ENCODE measurements around the gene PLSCR1.

PLSCR1 gene

DNA sequence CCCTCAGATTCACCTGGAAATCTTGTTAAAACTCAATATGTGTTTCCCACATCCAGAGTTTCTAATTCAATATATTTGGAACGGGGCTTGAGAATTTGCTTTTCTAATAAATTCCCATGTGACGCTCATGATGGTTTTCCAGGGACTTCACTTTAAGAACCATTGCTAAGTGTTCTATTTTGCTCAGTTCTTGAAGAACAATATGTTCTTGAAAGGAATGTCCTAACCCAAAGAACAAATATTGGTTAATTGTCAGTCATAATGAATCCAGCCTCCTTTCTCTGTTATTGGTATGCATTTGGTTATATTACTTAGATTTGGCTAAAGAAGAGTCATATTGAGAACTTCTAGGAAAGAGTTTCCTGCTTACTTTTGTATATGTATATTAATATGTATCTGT, 70.7 kb downstream of the PLSCR1 start:
- no peak overlapping the region for H3K4me3 ChIP-seq (ENCODE audit: low read depth, low read length)
- no peak for DNase-seq (ENCODE audit: low read depth)
- TF ChIP-seq CTCF (IDR thresholded peaks at IDR 0.05; ENCODE audit: low read depth, low read length, missing control alignments): no peak
- in situ Hi-C loops (cut with HindIII; ENCODE audit: low sequenced_read_pairs): no loop called here

DNA sequence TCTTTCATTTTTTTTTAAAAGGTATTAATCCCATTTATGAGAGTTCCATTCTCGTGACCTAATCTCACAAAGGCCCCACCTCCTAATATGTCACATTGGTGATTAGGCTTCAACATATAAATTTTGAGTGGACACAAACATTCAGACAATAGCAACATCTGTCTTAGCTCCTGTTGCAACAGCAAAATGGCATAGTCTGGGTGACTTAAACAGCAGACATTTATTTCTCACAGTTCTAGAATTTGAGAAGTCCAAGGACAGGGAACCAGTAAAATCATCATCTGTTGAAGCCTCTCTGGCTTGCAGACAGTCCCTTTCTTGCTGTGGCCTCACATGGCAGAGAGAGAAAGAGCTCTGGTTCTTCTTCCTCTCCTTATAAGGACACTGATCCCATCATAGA, 71.8 kb downstream of the PLSCR1 start:
- in situ Hi-C loops (cut with HindIII; ENCODE audit: low sequenced_read_pairs): no loop called here
- DNase-seq (ENCODE audit: low read depth): no peak
- TF ChIP-seq CTCF (IDR thresholded peaks at IDR 0.05; ENCODE audit: low read depth, low read length, missing control alignments): no peak
- H3K4me3 ChIP-seq (ENCODE audit: low read depth, low read length): no peak overlapping the region

DNA sequence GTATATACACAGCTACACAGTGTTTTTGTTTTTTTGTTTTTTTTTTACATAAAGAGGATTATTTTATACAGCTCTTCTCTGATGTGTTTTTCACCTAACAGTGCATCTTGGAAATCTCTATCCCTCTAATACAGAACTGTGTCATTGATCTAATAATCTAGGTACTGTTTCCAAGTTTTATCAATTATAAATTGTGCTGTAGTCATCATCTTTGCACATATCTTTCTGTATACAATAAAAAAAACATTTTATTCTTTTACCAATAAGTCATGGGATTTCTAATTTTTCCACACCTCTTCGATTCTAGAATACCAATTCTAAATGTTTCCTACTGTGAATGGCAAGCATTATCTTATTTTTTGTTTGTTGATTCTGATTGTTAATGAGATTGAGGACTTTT, 73.4 kb downstream of the PLSCR1 start:
- no peak overlapping the region for H3K4me3 ChIP-seq (ENCODE audit: low read depth, low read length)
- in situ Hi-C loops (cut with HindIII; ENCODE audit: low sequenced_read_pairs): no loop called here
- TF ChIP-seq CTCF (IDR thresholded peaks at IDR 0.05; ENCODE audit: low read depth, low read length, missing control alignments): no peak
- no peak for DNase-seq (ENCODE audit: low read depth)

DNA sequence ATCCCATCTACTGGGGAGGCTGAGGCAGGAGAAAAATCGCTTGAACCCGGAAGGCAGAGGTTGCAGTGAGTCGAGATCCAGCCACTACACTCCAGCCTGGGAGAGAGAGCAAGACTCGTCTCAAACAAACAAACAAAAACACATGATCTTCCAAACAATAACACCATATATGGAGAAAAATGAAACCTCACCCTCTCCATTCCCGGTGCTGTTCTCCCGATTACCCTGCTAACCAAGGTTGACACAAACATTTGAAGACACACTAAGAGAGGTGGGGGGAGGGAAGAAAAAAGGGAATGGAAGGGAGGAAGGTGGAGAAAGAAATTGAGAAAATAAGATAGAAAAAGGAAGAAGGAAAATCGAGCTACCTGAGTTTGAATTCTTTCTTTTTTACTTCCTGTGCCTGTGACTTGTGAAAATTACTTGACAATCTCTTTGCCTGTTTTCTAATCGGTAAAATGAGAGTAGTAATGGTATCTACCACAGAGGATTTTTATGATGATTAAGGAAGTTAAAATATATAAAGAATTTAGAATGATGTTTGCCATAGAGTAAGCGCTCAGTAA, 73.9 kb downstream of the PLSCR1 start:
- H3K4me3 ChIP-seq (ENCODE audit: low read depth, low read length): no peak overlapping the region
- in situ Hi-C loops (cut with HindIII; ENCODE audit: low sequenced_read_pairs): no loop called here
- no peak for TF ChIP-seq CTCF (IDR thresholded peaks at IDR 0.05; ENCODE audit: low read depth, low read length, missing control alignments)
- no peak for DNase-seq (ENCODE audit: low read depth)

- in situ Hi-C loops (cut with HindIII; ENCODE audit: low sequenced_read_pairs): no loop called here
- H3K4me3 ChIP-seq (ENCODE audit: low read depth, low read length): peak within 1 kb of the TSS; percentile 38
- no peak for DNase-seq (ENCODE audit: low read depth)
- TF ChIP-seq CTCF (IDR thresholded peaks at IDR 0.05; ENCODE audit: low read depth, low read length, missing control alignments): no peak
Observed at GRCh38 chr3:146469150-146470017, 75.0 kb downstream of the PLSCR1 start, which contains the start of gene PLSCR2. Gene PLSCR2 (minus strand): TSS chr3:146469561. CDS start chr3:146459904, 9,657 bp downstream.

- TF ChIP-seq CTCF (IDR thresholded peaks at IDR 0.05; ENCODE audit: low read depth, low read length, missing control alignments): no peak
- in situ Hi-C loops (cut with HindIII; ENCODE audit: low sequenced_read_pairs): no loop called here
- H3K4me3 ChIP-seq (ENCODE audit: low read depth, low read length): peak overlapping the region; percentile 25
- no peak for DNase-seq (ENCODE audit: low read depth)
Observed at GRCh38 chr3:146468671-146469149, 75.7 kb downstream of the PLSCR1 start.
